Progenitor cell of endocrine pancreas (in vitro differentiated cells): ENCODE data around the gene TM9SF1. TPM values are rescaled to one million over a fixed set of nuclear protein-coding genes. Genes with fewer than 3 reads are reported as not detected.

Source experiments
- DNase-seq: peaks from one replicate; pipeline ENCODE4 v3.0.0; 2021; ENCODE audit warnings: low spot score; ENCODE audit not compliant: unreplicated experiment
- H3K27ac Mint-ChIP-seq: 2 replicates; pipeline ENCODE4 v1.8.0; 2021; ENCODE audit warnings: mild to moderate bottlenecking, moderate library complexity, mixed read lengths
- H3K27me3 Mint-ChIP-seq: 2 replicates; pipeline ENCODE4 v1.8.0; 2021; ENCODE audit warnings: mixed read lengths
- H3K36me3 Mint-ChIP-seq: 2 replicates; pipeline ENCODE4 v1.8.0; 2022; ENCODE audit warnings: mixed read lengths; ENCODE audit not compliant: insufficient read depth
- H3K4me1 Mint-ChIP-seq: 2 replicates; pipeline ENCODE4 v1.8.0; 2021; ENCODE audit warnings: low read depth, mixed read lengths
- H3K4me3 Mint-ChIP-seq: 2 replicates; pipeline ENCODE4 v1.8.0; 2021; ENCODE audit warnings: low read depth, mild to moderate bottlenecking, moderate library complexity, mixed read lengths
- H3K9me3 Mint-ChIP-seq: 2 replicates; pipeline ENCODE4 v1.8.0; 2021; ENCODE audit warnings: low read depth, mixed read lengths
- CTCF ChIP-seq: fragments of 200-600 bp; sonication (generic); IDR thresholded peaks from one replicate; pipeline ENCODE4 v1.5.0; 2021; ENCODE audit warnings: antibody characterized with exemption, mild to moderate bottlenecking; ENCODE audit not compliant: unreplicated experiment
- total RNA-seq: library from RNA; stranded (reverse); gene quantifications from 2 replicates; pipeline ENCODE4 v1.2.1, GENCODE V29; 2021

TM9SF1 gene
- total RNA-seq, 1 donor from 2014 or later: 56.2 TPM

- no peak for TF ChIP-seq CTCF
- peaks cover 26% of the 10 kb centered on the region for H3K36me3 Mint-ChIP-seq
- H3K27ac Mint-ChIP-seq: peak overlapping the region; percentile 88
- peaks cover 17% of the 10 kb centered on the region for H3K4me1 Mint-ChIP-seq
- no peak for DNase-seq
- peaks cover 5% of the 10 kb centered on the region for H3K9me3 Mint-ChIP-seq
- no peaks in the 10 kb centered on the region for H3K27me3 Mint-ChIP-seq
- H3K4me3 Mint-ChIP-seq: peak overlapping the region; percentile 91
Observed at GRCh38 chr14:24197056-24197450, 1.8 kb upstream of the TM9SF1 start.

GRCh38 chr14:24196071-24197055 is 1.1 kb upstream of the TM9SF1 start:
- Mint-ChIP-seq H3K4me1 (peaks cover 17% of the 10 kb centered on the region), H3K4me3 (peak overlapping the region; percentile 91), H3K27ac (peak overlapping the region; percentile 97), H3K27me3 (no peaks in the 10 kb centered on the region), H3K36me3 (peaks cover 23% of the 10 kb centered on the region), H3K9me3 (peaks cover under 1% of the 10 kb centered on the region)
- no peak for DNase-seq
- TF ChIP-seq CTCF: no peak

- Mint-ChIP-seq H3K27ac (peak overlapping the region; percentile 77), H3K36me3 (peaks cover 23% of the 10 kb centered on the region), H3K9me3 (no peaks in the 10 kb centered on the region), H3K4me1 (peaks cover 17% of the 10 kb centered on the region), H3K4me3 (peak overlapping the region; percentile 91), H3K27me3 (no peaks in the 10 kb centered on the region)
- TF ChIP-seq CTCF: no peak
- no peak for DNase-seq
Observed at GRCh38 chr14:24194873-24195185, 412 bp downstream of the TM9SF1 start.

GRCh38 chr14:24194186-24194872 is 912 bp downstream of the TM9SF1 start:
- no peaks in the 10 kb centered on the region for H3K27me3 Mint-ChIP-seq
- H3K4me3 Mint-ChIP-seq: peak overlapping the region; percentile 91
- no peak overlapping the region for H3K27ac Mint-ChIP-seq
- peaks cover 22% of the 10 kb centered on the region for H3K36me3 Mint-ChIP-seq
- no peak for TF ChIP-seq CTCF
- H3K4me1 Mint-ChIP-seq: peaks cover 18% of the 10 kb centered on the region
- no peak for DNase-seq
- H3K9me3 Mint-ChIP-seq: no peaks in the 10 kb centered on the region

GRCh38 chr14:24192933-24193332 is 2.3 kb downstream of the TM9SF1 start:
- H3K27me3 Mint-ChIP-seq: no peaks in the 10 kb centered on the region
- no peak for DNase-seq
- H3K4me3 Mint-ChIP-seq: no peak overlapping the region
- TF ChIP-seq CTCF: no peak
- no peaks in the 10 kb centered on the region for H3K9me3 Mint-ChIP-seq
- peaks cover 21% of the 10 kb centered on the region for H3K36me3 Mint-ChIP-seq
- no peak overlapping the region for H3K27ac Mint-ChIP-seq
- peaks cover 25% of the 10 kb centered on the region for H3K4me1 Mint-ChIP-seq
